Breast epithelium (tissue), 4 donors: ENCODE results near the gene PTPRF. TPM values are rescaled to one million over a fixed set of nuclear protein-coding genes. Genes with fewer than 3 reads are reported as not detected.
A peak's percentile ranks its signal among the peaks of the same experiment; 100 is the strongest.

Experiments used
- DNase-seq, 2 donors: peaks; one replicate each; pipeline ENCODE4 v3.0.0-alpha.2; 2019; ENCODE audit warnings: low spot score in 2 of 2
- H3K27ac ChIP-seq, 2 donors: fragments of 200-600 bp; sonication (generic) in 1 of 2; one replicate each; pipeline ENCODE4 v1.5.1; 2016 to 2019; ENCODE audit warnings: mild to moderate bottlenecking in 1 of 2
- H3K27me3 ChIP-seq, 2 donors: fragments of 200-600 bp; sonication (generic) in 1 of 2; one replicate each; pipeline versions ENCODE4 v1.5.1 to v1.6.0; 2017 to 2019; ENCODE audit warnings: control low read depth in 1 of 2, mild to moderate bottlenecking in 1 of 2
- H3K36me3 ChIP-seq: fragments of 200-600 bp; one replicate; pipeline ENCODE4 v1.5.1; 2019
- H3K4me1 ChIP-seq, 2 donors: fragments of 200-600 bp; sonication (generic); one replicate each; pipeline ENCODE4 v1.5.1; 2016 to 2019; ENCODE audit warnings: control low read depth in 1 of 2
- H3K4me3 ChIP-seq, 3 donors: fragments of 200-600 bp; sonication (generic); 1 replicate in 2 of 3; 2 replicates in 1 of 3; pipeline ENCODE4 v1.5.1; 2016 to 2019; ENCODE audit warnings: mild to moderate bottlenecking in 3 of 3, moderate library complexity in 2 of 3
- H3K9me3 ChIP-seq, 2 donors: fragments of 200-600 bp; sonication (generic) in 1 of 2; one replicate each; pipeline ENCODE4 v1.5.1; 2016 to 2019; ENCODE audit warnings: control low read depth in 1 of 2
- CTCF ChIP-seq, 3 donors: fragments of 450-650 bp; IDR thresholded peaks; one replicate each; pipeline ENCODE4 v1.5.1; 2016 to 2017; ENCODE audit warnings: antibody characterized with exemption in 3 of 3, mild to moderate bottlenecking in 3 of 3, moderate library complexity in 3 of 3
- POLR2A ChIP-seq: fragments of 450-650 bp; IDR thresholded peaks from one replicate; pipeline ENCODE4 v1.6.1; 2016; ENCODE audit warnings: antibody characterized with exemption, mild to moderate bottlenecking, moderate library complexity
- POLR2AphosphoS5 ChIP-seq, 3 donors: sonication (generic); formaldehyde crosslinking; IDR thresholded peaks; one replicate each; pipeline ENCODE4 v1.6.1; 2017; ENCODE audit warnings: antibody characterized with exemption in 3 of 3
- intact Hi-C: fragments of 100-400 bp; cut with DNase I; formaldehyde crosslinking; loops from one replicate; pipeline ENCODE4 v1.15.1; 2023; ENCODE audit warnings: low total_unique reads
- total RNA-seq, 3 donors: library from RNA; depleted of rRNA; stranded (reverse); fragments of >200 nt; gene quantifications; one replicate each; pipeline ENCODE4 v1.1.0, GENCODE V29; 2016

The PTPRF gene
- total RNA-seq, 3 donors from 2014 or later: 109 to 149 (median 116) TPM

DNA sequence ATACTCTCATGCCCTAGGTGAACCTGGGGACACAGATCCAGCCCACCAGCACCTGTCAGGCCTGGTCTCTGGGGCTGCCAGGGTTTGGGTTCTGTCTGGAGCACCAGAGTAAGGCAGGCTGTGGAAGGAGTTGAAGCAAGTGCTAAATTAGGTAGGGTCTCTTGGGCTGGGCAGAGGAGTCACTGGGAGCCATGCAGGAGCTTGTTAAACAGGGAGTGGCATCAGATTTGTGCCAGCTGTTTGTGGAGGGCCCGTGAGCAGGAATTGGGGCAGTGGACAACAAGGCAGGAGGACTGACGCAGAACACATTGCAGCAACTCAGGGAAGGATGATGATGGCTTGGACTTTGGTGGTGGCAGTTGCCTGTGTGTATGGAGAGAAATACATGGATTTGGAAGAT lies 56.3 kb downstream of the PTPRF start:
- Histone ChIP-seq H3K9me3 (no peaks in the 10 kb centered on the region), H3K4me3 (no peak overlapping the region), H3K36me3 (no peaks in the 10 kb centered on the region), H3K4me1 (no peaks in the 10 kb centered on the region), H3K27me3 (no peaks in the 10 kb centered on the region), H3K27ac (peak overlapping the region; percentile 48 to 66)
- DNase-seq: no peak
- no peak for TF ChIP-seq POLR2AphosphoS5 (IDR thresholded peaks at IDR 0.05)
- no peak for TF ChIP-seq POLR2A
- TF ChIP-seq CTCF (IDR thresholded peaks at IDR 0.05): no peak
- intact Hi-C loops: loop anchor here (1.0 kb wide), 1 partner anchor 61 kb away; no protein-coding TSS in a partner anchor

GRCh38 chr1:43587594-43587993 lies 56.9 kb downstream of the PTPRF start:
- Histone ChIP-seq H3K36me3 (no peaks in the 10 kb centered on the region), H3K9me3 (no peaks in the 10 kb centered on the region), H3K4me1 (no peaks in the 10 kb centered on the region), H3K27me3 (no peaks in the 10 kb centered on the region), H3K27ac (peak overlapping the region; percentile 48 to 66), H3K4me3 (no peak overlapping the region)
- intact Hi-C loops: loop anchor here (1.0 kb wide), 1 partner anchor 61 kb away; no protein-coding TSS in a partner anchor
- TF ChIP-seq POLR2A (no peak), CTCF (IDR thresholded peaks at IDR 0.05) (no peak), POLR2AphosphoS5 (IDR thresholded peaks at IDR 0.05) (no peak)
- peak in 1 of 2 donors; percentile 56 for DNase-seq

DNA sequence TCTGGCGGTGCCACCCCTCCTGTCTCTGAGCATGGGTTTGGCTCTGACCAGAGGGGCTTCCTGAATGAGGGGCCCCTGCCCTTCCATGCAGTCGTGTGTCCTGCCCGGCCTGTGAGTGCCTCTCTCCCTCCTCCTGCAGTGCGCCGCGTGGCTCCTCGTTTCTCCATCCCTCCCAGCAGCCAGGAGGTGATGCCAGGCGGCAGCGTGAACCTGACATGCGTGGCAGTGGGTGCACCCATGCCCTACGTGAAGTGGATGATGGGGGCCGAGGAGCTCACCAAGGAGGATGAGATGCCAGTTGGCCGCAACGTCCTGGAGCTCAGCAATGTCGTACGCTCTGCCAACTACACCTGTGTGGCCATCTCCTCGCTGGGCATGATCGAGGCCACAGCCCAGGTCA lies 57.9 kb downstream of the PTPRF start:
- H3K36me3 ChIP-seq: no peaks in the 10 kb centered on the region
- DNase-seq: no peak
- TF ChIP-seq POLR2AphosphoS5 (IDR thresholded peaks at IDR 0.05): no peak
- no peak for TF ChIP-seq CTCF (IDR thresholded peaks at IDR 0.05)
- no peak for TF ChIP-seq POLR2A
- no peaks in the 10 kb centered on the region for H3K9me3 ChIP-seq
- H3K4me3 ChIP-seq: no peak overlapping the region
- H3K27me3 ChIP-seq: no peaks in the 10 kb centered on the region
- H3K4me1 ChIP-seq: no peaks in the 10 kb centered on the region
- intact Hi-C loops: no loop called here
- no peak overlapping the region for H3K27ac ChIP-seq

- no peak for TF ChIP-seq POLR2AphosphoS5 (IDR thresholded peaks at IDR 0.05)
- peak in 1 of 3 donors; percentile 9 for TF ChIP-seq CTCF (IDR thresholded peaks at IDR 0.05)
- intact Hi-C loops: no loop called here
- no peak for DNase-seq
- Histone ChIP-seq H3K9me3 (no peaks in the 10 kb centered on the region), H3K4me3 (no peak overlapping the region), H3K27ac (no peak overlapping the region), H3K27me3 (no peaks in the 10 kb centered on the region), H3K4me1 (no peaks in the 10 kb centered on the region), H3K36me3 (no peaks in the 10 kb centered on the region)
Measured at GRCh38 chr1:43590388-43590925, 59.8 kb downstream of the PTPRF start.

DNA sequence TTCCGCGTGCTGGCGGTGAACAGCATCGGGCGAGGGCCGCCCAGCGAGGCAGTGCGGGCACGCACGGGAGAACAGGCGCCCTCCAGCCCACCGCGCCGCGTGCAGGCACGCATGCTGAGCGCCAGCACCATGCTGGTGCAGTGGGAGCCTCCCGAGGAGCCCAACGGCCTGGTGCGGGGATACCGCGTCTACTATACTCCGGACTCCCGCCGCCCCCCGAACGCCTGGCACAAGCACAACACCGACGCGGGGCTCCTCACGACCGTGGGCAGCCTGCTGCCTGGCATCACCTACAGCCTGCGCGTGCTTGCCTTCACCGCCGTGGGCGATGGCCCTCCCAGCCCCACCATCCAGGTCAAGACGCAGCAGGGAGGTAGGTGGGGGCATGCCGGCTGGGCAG lies 60.5 kb downstream of the PTPRF start:
- intact Hi-C loops: no loop called here
- no peak overlapping the region for H3K27ac ChIP-seq
- no peak for DNase-seq
- H3K4me3 ChIP-seq: no peak overlapping the region
- H3K4me1 ChIP-seq: no peaks in the 10 kb centered on the region
- no peaks in the 10 kb centered on the region for H3K36me3 ChIP-seq
- H3K27me3 ChIP-seq: no peaks in the 10 kb centered on the region
- TF ChIP-seq POLR2A (no peak), CTCF (IDR thresholded peaks at IDR 0.05) (no peak), POLR2AphosphoS5 (IDR thresholded peaks at IDR 0.05) (no peak)
- H3K9me3 ChIP-seq: no peaks in the 10 kb centered on the region
